ENCODE data around the gene BUB3.

GRCh38 chr10:123212063-123212462 is 57.9 kb downstream of the BUB3 start:
- TF ChIP-seq CTCF (IDR thresholded peaks at IDR 0.05; ENCODE audit: low read length) = no peak
- no peak for TF ChIP-seq EZH2 (IDR thresholded peaks at IDR 0.05; ENCODE audit: borderline replicate concordance, low read length)
